Nephron progenitor cell (in vitro differentiated cells): Measurements from ENCODE around the gene KITLG.

Experiments used
- DNase-seq: peaks from one replicate; pipeline ENCODE4 v3.0.0; 2021
- H3K27ac Mint-ChIP-seq: 2 replicates; pipeline ENCODE4 v1.8.0; 2021; ENCODE audit warnings: mild to moderate bottlenecking, moderate library complexity, mixed read lengths
- H3K27me3 Mint-ChIP-seq: 2 replicates; pipeline ENCODE4 v1.8.0; 2021; ENCODE audit warnings: mild to moderate bottlenecking, low read depth, mixed read lengths; ENCODE audit not compliant: poor library complexity
- H3K36me3 Mint-ChIP-seq: 2 replicates; pipeline ENCODE4 v1.8.0; 2021; ENCODE audit warnings: low read depth, mixed read lengths
- H3K4me1 Mint-ChIP-seq: 2 replicates; pipeline ENCODE4 v1.8.0; 2021; ENCODE audit warnings: mixed read lengths
- H3K4me3 Mint-ChIP-seq: 2 replicates; pipeline ENCODE4 v1.8.0; 2021; ENCODE audit warnings: mild to moderate bottlenecking, moderate library complexity, mixed read lengths
- H3K9me3 Mint-ChIP-seq: 2 replicates; pipeline ENCODE4 v1.8.0; 2021; ENCODE audit warnings: mild to moderate bottlenecking, moderate library complexity, mixed read lengths
- CTCF ChIP-seq: fragments of 200-600 bp; sonication (generic); IDR thresholded peaks from 2 replicates; pipeline ENCODE4 v1.5.0; 2021; ENCODE audit warnings: antibody characterized with exemption

The KITLG gene

DNA sequence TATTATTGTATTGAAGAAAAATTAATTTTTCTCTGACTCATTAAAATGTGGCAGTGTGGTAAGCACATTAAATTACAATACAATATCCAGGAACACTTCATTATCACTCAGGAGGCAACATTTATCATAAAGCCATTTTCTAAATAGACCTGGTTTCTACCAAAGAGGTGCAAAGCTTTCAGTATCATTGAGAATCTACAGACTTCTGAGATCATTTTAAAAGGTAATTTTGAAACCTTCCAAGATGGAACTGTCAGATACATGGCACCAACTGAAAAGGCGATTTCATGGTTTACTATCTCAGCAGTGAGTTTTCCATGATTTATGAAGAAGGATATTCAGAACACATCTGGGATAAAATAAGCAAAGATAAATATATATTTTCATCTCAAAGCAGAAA is 85.8 kb downstream of the KITLG start:
- H3K27me3 Mint-ChIP-seq = no peaks in the 10 kb centered on the region
- no peaks in the 10 kb centered on the region for H3K9me3 Mint-ChIP-seq
- no peaks in the 10 kb centered on the region for H3K36me3 Mint-ChIP-seq
- TF ChIP-seq CTCF = no peak
- no peak for DNase-seq
- H3K4me3 Mint-ChIP-seq = no peak overlapping the region
- no peak overlapping the region for H3K27ac Mint-ChIP-seq
- H3K4me1 Mint-ChIP-seq = no peaks in the 10 kb centered on the region

DNA sequence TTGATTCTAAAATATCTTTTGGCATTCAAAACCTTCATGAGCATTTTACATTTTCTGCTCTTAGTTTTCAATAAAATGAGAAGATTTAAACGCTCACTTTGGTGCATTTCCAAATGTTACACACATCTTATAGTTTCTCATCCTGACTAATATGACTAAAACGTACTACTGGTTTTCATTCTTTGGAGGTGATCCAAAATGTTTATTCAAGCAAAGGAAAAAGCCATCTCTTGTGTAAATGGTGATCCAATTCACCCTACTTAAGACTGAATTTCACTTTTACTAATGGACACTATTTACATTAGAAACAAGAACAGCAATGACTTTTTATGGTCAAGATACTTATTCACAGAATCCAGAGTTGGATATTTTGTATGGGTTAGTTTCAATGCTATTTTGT is 86.6 kb downstream of the KITLG start:
- no peaks in the 10 kb centered on the region for H3K27me3 Mint-ChIP-seq
- TF ChIP-seq CTCF = no peak
- no peak overlapping the region for H3K27ac Mint-ChIP-seq
- no peak for DNase-seq
- H3K9me3 Mint-ChIP-seq = no peaks in the 10 kb centered on the region
- no peaks in the 10 kb centered on the region for H3K4me1 Mint-ChIP-seq
- H3K4me3 Mint-ChIP-seq = no peak overlapping the region
- no peaks in the 10 kb centered on the region for H3K36me3 Mint-ChIP-seq

GRCh38 chr12:88490425-88490824 is 89.8 kb downstream of the KITLG start:
- no peaks in the 10 kb centered on the region for H3K9me3 Mint-ChIP-seq
- no peaks in the 10 kb centered on the region for H3K27me3 Mint-ChIP-seq
- no peak overlapping the region for H3K27ac Mint-ChIP-seq
- TF ChIP-seq CTCF = no peak
- no peak overlapping the region for H3K4me3 Mint-ChIP-seq
- H3K36me3 Mint-ChIP-seq = no peaks in the 10 kb centered on the region
- no peak for DNase-seq
- no peaks in the 10 kb centered on the region for H3K4me1 Mint-ChIP-seq

- Mint-ChIP-seq H3K4me1 (peaks cover 11% of the 10 kb centered on the region), H3K9me3 (peaks cover 28% of the 10 kb centered on the region), H3K36me3 (peaks cover 6% of the 10 kb centered on the region), H3K27ac (no peak overlapping the region), H3K4me3 (no peak overlapping the region), H3K27me3 (no peaks in the 10 kb centered on the region)
- no peak for TF ChIP-seq CTCF
- no peak for DNase-seq
Measured at GRCh38 chr12:88472775-88473174, 107.5 kb downstream of the KITLG start.

- Mint-ChIP-seq H3K4me1 (peaks cover 11% of the 10 kb centered on the region), H3K9me3 (peaks cover 28% of the 10 kb centered on the region), H3K27me3 (no peaks in the 10 kb centered on the region), H3K27ac (no peak overlapping the region), H3K36me3 (peaks cover 9% of the 10 kb centered on the region), H3K4me3 (no peak overlapping the region)
- DNase-seq = no peak
- no peak for TF ChIP-seq CTCF
Measured at GRCh38 chr12:88472248-88472647, 108.0 kb downstream of the KITLG start.

DNA sequence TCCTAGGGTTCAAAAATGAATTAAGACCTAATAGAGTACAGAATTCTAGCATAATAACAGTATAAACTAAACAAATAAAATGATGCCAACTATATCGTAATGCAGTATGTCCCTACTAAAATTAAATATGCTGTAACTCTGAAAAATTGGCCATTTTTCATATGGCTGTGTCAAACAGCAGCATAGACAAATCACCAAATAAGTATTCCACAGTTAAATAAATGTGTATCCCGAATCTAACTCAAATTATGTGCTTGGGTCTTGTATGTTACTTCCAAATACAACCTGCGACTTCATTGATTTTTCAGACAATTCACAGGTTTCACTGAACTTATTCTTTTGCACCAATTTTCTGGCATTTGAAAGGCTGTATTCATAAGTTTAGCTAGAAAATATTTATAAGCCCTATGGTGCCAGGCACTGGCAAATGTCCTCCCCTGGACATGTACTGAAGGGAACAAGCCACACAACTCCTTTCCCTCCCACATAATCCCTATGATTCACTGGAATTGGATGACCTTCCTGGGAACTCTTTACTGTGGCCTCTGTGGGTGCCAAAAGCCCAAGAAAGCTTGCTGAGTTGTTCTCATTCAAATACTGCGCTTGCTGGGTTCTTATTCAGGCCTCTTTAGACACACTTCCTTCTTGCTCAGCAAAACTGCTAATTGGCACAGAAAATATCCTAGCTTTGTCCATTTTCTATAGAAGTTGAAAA is 108.8 kb downstream of the KITLG start:
- peaks cover 12% of the 10 kb centered on the region for H3K36me3 Mint-ChIP-seq
- no peaks in the 10 kb centered on the region for H3K27me3 Mint-ChIP-seq
- no peak overlapping the region for H3K4me3 Mint-ChIP-seq
- DNase-seq = no peak
- TF ChIP-seq CTCF = no peak
- peaks cover 28% of the 10 kb centered on the region for H3K9me3 Mint-ChIP-seq
- peaks cover 11% of the 10 kb centered on the region for H3K4me1 Mint-ChIP-seq
- no peak overlapping the region for H3K27ac Mint-ChIP-seq
